Measurements from ENCODE around the gene ITGB2.
"Not testable (repeated sequence)": the region's sequence is repeated elsewhere in the genome, so short reads cannot be mapped to it uniquely, and the experiment has no call there.

The ITGB2 gene

GRCh38 chr21:44879238-44879637 lies 41.5 kb downstream of the ITGB2 start:
- DNase-seq: not testable (repeated sequence)

DNA sequence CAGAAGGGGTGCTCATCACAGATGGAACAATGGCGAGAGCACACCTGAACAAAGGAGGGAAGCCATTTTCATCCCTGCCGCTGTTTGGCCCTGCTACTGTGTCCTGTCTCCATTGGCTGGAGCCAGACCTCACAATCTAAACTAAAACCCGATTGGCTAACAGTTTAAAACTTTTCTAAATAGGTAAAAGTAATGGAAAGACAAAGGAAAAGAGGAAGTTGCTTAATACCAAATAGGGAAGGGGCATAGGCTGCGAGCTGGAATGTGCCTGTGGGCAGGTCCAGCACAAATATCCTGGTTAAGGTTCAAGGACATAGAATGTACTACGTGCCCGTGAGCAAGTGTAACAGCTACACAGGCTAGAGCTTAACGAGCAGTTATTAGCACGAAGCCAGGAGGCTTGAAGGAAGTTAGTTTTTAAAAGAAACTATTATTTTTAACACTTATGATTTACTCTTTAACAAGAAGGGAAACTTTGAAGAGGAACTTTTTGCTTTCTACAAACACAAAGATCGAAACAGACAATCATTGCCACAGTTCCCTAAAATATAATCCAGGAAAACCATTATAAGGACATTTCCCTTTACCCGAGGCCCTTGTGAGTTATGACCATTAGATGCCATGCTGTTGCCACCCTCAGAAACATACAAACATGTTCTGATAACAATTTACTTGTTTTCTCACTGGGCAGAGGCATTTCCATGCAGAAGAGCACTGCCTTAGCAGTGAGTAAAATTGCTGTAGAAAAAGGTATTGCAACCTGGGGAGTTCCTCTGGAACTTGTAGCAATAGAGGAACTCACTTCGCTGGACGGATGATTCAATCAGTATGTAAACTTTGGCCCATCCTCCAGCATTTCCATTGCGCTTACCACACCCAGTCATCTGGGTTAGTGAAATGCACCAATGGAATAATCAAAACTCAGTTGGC lies 42.4 kb downstream of the ITGB2 start:
- DNase-seq: peak; percentile 62

- DNase-seq: no peak
These were observed 43.7 kb downstream of the ITGB2 start for GRCh38 chr21:44876849-44877575.

GRCh38 chr21:44875316-44875700 lies 45.4 kb downstream of the ITGB2 start:
- peak; percentile 70 for DNase-seq

DNA sequence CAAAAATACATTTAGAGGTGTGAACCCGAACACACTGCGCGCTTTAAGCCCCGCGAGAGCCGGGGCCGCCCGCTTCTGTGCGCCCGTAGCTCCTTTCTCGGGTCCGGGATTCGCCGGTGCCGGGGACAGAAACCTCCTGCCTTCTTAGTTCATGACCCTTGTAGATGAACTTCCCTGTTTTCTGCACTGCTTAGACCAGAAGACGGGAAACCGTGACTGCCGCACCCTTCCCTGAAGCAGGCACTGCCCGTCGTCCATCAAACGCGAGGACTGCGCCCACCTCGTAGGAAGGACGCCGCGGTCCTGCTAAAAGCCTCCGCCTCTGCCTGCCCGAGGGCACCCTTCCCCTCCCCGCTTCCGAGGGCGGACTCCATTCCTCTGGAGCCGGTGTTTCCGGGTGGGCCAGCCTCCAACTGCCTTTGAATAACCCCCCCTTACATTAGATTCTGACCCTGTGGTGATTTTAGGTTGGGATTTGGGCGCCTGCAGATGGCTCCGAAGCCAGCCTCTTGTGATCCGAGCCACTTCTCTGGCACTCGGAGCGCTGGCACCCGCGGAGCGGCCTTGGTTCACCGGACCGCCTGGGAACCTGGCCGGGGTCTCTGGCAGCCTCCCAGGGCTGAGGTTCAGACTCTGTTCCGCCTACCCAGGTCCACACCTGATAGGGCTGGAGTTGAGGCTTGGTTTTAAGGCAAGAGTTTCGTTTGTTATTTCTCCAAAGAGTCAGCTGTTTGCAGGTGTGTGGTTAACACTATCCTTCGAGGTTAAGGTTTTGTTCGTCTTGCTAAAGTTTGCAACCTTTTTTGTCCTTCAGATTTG lies 46.0 kb downstream of the ITGB2 start:
- peak; percentile 31 for DNase-seq

- no peak for DNase-seq
These were observed 46.5 kb downstream of the ITGB2 start for GRCh38 chr21:44874240-44874496.

DNA sequence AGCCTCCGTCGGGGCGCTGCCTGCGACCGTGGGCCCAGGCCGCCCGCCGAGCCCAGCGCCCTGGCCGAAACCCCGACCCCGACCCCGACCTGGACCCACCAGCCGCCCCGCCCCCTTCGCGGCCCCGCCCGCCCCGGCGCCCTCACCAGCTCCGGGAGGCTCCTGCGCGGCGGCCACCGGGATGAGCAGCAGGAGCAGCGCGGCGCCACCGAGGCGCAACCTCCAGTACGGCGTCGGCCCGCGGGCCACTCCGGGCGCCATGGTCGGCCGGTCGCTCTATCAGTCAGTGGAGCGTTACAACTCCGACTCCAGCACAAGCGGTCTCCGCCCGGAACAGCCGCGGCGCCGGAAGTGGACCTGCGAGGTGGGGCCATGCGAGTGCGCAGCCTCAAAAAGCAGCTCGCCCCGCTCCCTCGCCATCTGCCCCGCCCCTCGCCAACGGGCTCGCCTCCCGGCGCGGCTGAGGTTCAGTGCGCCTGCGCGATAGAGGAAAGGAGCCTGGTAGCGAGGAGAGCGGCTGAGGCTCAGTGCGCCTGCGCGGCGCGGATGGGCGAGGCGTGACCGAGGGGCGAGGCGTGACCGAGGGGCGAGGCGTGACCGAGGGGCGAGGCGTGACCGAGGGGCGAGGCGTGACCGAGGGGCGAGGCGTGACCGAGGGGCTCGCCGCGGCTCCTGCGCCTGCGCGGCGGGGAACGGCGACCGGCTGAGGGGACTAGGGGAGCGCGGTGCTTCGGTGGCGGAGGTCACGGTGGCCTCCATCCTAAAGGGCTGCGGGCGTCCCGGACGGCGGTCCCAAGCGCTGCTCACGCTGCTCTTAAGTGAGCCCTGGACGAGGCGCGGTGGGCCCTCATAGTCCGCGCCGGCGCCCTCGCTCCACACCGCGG lies 47.1 kb downstream of the ITGB2 start, which contains the start of gene PTTG1IP:
Gene PTTG1IP (minus strand): TSS at position 335 of the 884 bp plus-strand sequence. CDS start 74 bp downstream, at position 261.
- peak; percentile 95 for DNase-seq

GRCh38 chr21:44872649-44873355 lies 47.9 kb downstream of the ITGB2 start:
- no peak for DNase-seq

DNA sequence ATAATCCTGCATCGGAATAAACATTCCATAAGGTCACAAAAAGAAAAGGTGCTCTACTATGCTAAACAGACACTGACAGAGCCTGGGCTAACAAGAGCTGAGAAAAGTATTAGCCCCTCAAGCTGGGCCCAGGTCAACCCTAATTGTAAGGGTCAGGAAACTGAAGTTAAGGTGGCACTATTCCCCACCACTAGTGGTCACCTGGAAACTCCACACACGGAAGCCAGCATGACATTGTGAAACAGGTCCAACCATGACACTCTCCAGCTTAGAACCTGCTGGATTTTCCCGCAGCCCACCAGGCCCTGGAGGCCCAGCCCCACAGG lies 48.4 kb downstream of the ITGB2 start:
- no peak for DNase-seq

- DNase-seq: no peak
These were observed 49.0 kb downstream of the ITGB2 start for GRCh38 chr21:44871576-44872269.

GRCh38 chr21:44870748-44871495 lies 49.8 kb downstream of the ITGB2 start:
- DNase-seq: no peak

DNA sequence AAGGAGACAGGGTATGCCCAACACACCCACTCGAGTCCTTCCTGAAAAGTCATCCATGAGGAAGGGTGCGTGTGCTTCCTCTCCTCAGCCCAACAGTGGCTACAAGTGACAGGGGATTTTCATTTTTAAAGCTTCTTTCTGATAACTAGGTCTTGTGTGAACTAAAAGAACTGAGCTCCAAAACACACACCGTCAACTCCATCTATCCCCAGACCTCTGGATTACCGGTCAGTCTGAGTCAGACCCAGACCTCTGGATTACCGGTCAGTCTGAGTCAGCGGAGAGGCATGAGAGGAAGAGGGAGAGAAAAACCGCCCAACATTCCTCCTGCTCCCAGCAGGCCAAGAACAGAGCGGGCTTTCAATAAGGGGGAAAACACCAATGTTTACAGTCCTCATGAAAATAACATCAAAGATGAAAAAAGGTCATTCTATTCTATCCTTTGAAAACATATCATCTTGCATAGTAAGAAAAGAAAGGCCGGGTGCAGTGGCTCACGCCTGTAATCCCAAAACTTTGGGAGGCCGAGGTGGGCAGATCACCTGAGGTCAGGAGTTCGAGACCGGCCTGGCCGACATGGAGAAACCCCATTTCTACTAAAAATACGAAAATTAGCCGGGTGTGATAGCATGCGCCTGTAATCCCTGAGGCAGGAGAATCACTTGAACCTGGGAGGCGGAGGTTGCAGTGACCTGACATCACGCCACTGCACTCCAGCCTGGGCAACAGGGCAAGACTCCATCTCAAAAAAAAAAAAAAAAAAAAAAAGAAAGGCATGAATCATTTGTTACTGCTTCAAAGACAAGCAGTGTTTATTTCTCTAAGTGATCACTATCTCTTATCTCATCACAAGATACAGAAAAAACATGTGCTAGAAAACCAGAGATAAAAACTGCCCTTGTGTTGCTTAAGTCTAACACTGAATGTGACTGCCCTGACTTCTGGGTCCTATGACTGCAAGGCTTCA lies 50.6 kb downstream of the ITGB2 start:
- DNase-seq: peak; percentile 43

- DNase-seq: no peak
These were observed 52.0 kb downstream of the ITGB2 start for GRCh38 chr21:44868707-44869106.

DNA sequence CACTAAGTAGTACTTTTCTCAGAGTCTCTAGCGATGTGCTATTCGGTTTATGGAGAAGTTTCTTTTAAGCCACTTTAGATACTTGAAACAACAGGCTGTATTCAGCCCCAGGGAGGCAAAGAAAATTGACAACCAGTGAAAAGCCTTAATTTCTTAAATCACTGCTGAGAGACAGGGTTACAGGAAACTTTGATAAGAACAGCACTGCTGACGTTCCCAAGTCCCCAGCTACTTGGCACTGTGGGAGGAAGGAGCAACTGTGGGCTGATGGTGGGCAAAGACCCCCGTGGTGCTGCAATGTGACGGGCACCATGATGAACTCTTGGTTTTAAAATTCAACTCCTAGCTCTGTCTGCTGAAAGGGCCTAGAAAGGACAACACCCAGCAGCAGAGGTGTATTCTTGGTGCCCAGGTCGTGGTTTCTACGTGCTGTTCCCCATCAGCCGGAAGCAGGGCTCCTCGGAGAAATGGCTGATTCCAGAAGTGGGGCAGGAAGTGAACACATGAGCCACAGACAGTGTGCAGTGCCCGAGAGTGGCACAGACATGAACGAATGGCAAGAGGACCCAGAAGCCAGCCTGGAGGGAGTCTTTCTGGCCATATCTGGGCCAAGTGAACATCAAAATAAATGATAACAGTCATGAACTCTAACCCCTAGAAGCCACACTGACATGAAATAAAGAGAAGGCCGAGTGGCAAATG lies 52.5 kb downstream of the ITGB2 start:
- no peak for DNase-seq

GRCh38 chr21:44867464-44867863 lies 53.2 kb downstream of the ITGB2 start:
- no peak for DNase-seq

DNA sequence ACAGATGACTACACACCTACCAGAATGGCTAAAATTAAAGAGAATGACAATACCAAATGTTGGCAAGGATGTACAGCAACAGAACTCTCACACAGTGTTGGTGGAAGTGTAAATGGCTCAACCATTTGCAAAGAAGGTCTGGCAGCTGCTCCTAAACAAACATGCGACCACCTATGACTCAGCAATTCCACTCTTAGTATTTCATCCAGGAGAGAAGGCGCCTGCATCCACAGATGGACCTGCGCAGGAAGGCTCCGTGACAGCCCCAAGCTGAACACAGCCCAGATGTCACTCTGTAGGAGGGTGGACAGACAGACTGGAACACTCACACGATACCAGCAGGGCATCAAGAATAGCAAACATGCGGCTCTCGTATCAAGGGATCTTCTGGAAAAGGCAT lies 53.9 kb downstream of the ITGB2 start:
- no peak for DNase-seq

DNA sequence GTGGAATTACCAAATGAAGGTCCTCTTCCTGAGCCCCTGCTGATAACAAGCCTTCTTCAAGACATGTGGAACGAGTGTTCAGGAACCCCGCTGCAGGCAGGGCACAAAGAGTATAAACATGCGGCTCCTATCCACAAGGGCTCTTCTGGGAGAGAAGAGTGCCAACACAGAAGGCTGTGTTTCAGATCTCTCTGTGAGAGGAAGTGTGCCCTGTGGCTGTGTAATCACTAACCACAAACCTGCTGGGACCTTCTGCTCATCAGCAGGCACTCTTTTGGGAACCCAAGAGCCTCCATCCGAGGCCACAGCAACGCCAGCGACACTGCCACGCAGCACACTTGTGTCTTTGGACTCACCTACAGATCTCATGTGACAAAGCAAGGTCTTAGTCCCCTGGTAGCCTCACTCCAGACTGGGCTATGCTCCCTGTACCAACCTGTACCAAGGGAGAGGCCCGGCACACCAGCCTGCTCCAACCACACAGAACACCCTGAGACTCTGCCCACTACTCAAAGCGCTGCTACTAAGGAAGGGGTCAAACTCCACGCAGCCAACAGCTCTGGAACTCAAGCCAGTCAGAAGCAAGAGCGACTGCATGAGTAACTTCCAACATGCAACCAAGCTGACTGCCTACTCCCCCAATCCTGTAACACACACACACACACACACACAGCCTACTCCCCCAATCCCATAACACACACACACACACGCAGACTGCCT lies 55.0 kb downstream of the ITGB2 start:
- peak; percentile 69 for DNase-seq
